MM.1S (cell line): ENCODE data around the gene VWA5B2.

Experiments used
- DNase-seq: peaks from one replicate; pipeline ENCODE4 v3.0.0-alpha.2; 2015
- H2AFZ ChIP-seq: fragments of 300-600 bp; sonication (generic); 2 replicates; pipeline ENCODE4 v1.6.0; 2016; ENCODE audit warnings: antibody characterized with exemption, low read length
- H3F3A ChIP-seq: fragments of 300-600 bp; sonication (generic); 2 replicates; pipeline ENCODE4 v1.6.1; 2016; ENCODE audit warnings: mild to moderate bottlenecking, antibody characterized with exemption, low read length, moderate library complexity, mixed read lengths; ENCODE audit not compliant: insufficient read depth
- H3K27ac ChIP-seq: fragments of 300-600 bp; sonication (generic); 2 replicates; pipeline ENCODE4 v1.5.1; 2016; ENCODE audit warnings: mild to moderate bottlenecking, low read length
- H3K27me3 ChIP-seq: fragments of 300-600 bp; sonication (generic); replicated peaks from 2 replicates; pipeline ENCODE4 v1.6.0; 2016; ENCODE audit warnings: low read length; ENCODE audit not compliant: insufficient read depth
- H3K36me3 ChIP-seq: fragments of 300-600 bp; sonication (generic); replicated peaks from 2 replicates; pipeline ENCODE4 v1.6.1; 2016; ENCODE audit warnings: mild to moderate bottlenecking, low read length, mixed read lengths; ENCODE audit not compliant: insufficient read depth
- H3K4me1 ChIP-seq: fragments of 300-600 bp; sonication (generic); 2 replicates; pipeline ENCODE4 v1.6.1; 2016; ENCODE audit warnings: low read length, mixed read lengths
- H3K4me2 ChIP-seq: fragments of 300-600 bp; sonication (generic); 2 replicates; pipeline ENCODE4 v1.6.0; 2016; ENCODE audit warnings: low read depth, low read length
- H3K4me3 ChIP-seq: fragments of 300-600 bp; sonication (generic); 2 replicates; pipeline ENCODE4 v1.5.1; 2016; ENCODE audit warnings: low read length, mixed read lengths
- H3K79me2 ChIP-seq: fragments of 300-600 bp; sonication (generic); 2 replicates; pipeline ENCODE4 v1.6.1; 2016; ENCODE audit warnings: mixed run types, low read length, mixed read lengths
- H3K9ac ChIP-seq: fragments of 300-600 bp; sonication (generic); 2 replicates; pipeline ENCODE4 v1.6.1; 2016; ENCODE audit warnings: low read length, mixed read lengths
- H3K9me2 ChIP-seq: fragments of 300-600 bp; sonication (generic); replicated peaks from 2 replicates; pipeline ENCODE4 v1.6.1; 2016; ENCODE audit warnings: mild to moderate bottlenecking, low read length, mixed read lengths; ENCODE audit not compliant: insufficient read depth
- H3K9me3 ChIP-seq: fragments of 300-600 bp; sonication (generic); replicated peaks from 2 replicates; pipeline ENCODE4 v1.6.1; 2016; ENCODE audit warnings: mild to moderate bottlenecking, low read length, mixed read lengths; ENCODE audit not compliant: insufficient read depth
- H4K20me1 ChIP-seq: fragments of 300-600 bp; sonication (generic); 2 replicates; pipeline ENCODE4 v1.6.1; 2016; ENCODE audit warnings: mild to moderate bottlenecking, low read length, moderate library complexity, mixed read lengths; ENCODE audit not compliant: insufficient read depth
- CTCF ChIP-seq: fragments of 300-600 bp; sonication (generic); IDR thresholded peaks from 2 replicates; pipeline ENCODE4 v1.5.1; 2016; ENCODE audit warnings: antibody characterized with exemption, low read length, mixed read lengths
- EZH2 ChIP-seq: fragments of 300-600 bp; sonication (generic); optimal IDR thresholded peaks from 2 replicates; pipeline ENCODE3; 2017; ENCODE audit warnings: low read depth, mild to moderate bottlenecking, antibody characterized with exemption, low read length, mixed read lengths
- EZH2phosphoT487 ChIP-seq: fragments of 300-600 bp; sonication (generic); IDR thresholded peaks from 2 replicates; pipeline ENCODE4 v1.6.1; 2018; ENCODE audit warnings: antibody characterized with exemption, low read length

Gene VWA5B2

GRCh38 chr3:184227481-184227935 is 1.9 kb upstream of the VWA5B2 start:
- Histone ChIP-seq H3K4me3 (no peak overlapping the region), H3K27ac (no peak overlapping the region), H3K36me3 (no peaks in the 10 kb centered on the region), H3K9ac (no peak overlapping the region), H3K27me3 (peaks cover 55% of the 10 kb centered on the region), H3K9me2 (no peaks in the 10 kb centered on the region), H2AFZ (no peak overlapping the region), H3K79me2 (no peaks in the 10 kb centered on the region), H3K4me2 (no peak overlapping the region), H4K20me1 (no peaks in the 10 kb centered on the region), H3K4me1 (no peaks in the 10 kb centered on the region), H3K9me3 (no peaks in the 10 kb centered on the region), H3F3A (no peaks in the 10 kb centered on the region)
- peak; percentile 49 for DNase-seq
- TF ChIP-seq CTCF (peak; percentile 91), EZH2phosphoT487 (no peak)

GRCh38 chr3:184228376-184229137 is 828 bp upstream of the VWA5B2 start:
- Histone ChIP-seq H3K36me3 (no peaks in the 10 kb centered on the region), H3K4me3 (peak overlapping the region; percentile 75; the same call in 1 of the 2 replicates), H2AFZ (peak overlapping the region; percentile 57; the same call in 1 of the 2 replicates), H3K4me2 (peak overlapping the region; percentile 100), H3K9me3 (no peaks in the 10 kb centered on the region), H3K27ac (no peak overlapping the region), H3K9me2 (no peaks in the 10 kb centered on the region), H4K20me1 (no peaks in the 10 kb centered on the region), H3F3A (no peaks in the 10 kb centered on the region), H3K4me1 (no peaks in the 10 kb centered on the region), H3K79me2 (no peaks in the 10 kb centered on the region), H3K27me3 (peaks cover 65% of the 10 kb centered on the region), H3K9ac (no peak overlapping the region)
- no peak for DNase-seq
- TF ChIP-seq EZH2 (no peak), CTCF (no peak)

DNA sequence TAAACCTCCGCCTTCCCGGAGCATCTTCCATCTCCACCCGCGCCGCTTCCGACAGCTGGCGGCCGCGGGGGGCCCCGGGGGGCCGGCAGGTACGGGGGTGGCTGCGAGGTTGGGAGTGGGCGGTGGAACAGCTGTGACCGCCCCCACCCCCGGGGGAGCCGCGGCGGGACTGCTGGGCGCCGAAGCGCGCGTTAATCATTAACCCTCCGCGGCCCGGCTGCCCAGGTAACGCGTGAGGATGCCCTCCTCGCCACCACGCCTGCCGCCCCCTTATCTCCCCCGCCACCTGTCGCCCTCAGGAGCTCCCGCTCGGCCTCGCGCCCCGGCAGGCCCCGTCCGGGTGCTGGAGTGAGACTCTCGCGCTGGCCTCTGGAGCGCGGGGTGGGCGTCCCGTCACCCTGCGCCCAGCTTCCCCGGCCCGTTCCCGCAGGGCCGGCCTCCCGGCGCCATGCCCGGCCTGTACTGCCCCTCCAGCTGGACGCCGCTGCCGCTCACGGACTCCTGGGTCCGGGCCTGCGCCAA is 757 bp downstream of the VWA5B2 start:
- Histone ChIP-seq H3K4me2 (peak overlapping the region; percentile 100), H4K20me1 (no peaks in the 10 kb centered on the region), H3K27ac (no peak overlapping the region), H3K9me2 (no peaks in the 10 kb centered on the region), H2AFZ (peak overlapping the region; percentile 67), H3K4me3 (peak overlapping the region; percentile 75), H3K27me3 (peaks cover 76% of the 10 kb centered on the region), H3K36me3 (no peaks in the 10 kb centered on the region), H3K79me2 (no peaks in the 10 kb centered on the region), H3K4me1 (no peaks in the 10 kb centered on the region), H3K9me3 (no peaks in the 10 kb centered on the region), H3F3A (no peaks in the 10 kb centered on the region), H3K9ac (no peak overlapping the region)
- DNase-seq = no peak
- no peak for TF ChIP-seq CTCF
- TF ChIP-seq EZH2 = peak; percentile 97
- peak; percentile 67; the same call in 1 of the 2 replicates for TF ChIP-seq EZH2phosphoT487
